B cell (primary cell): ENCODE measurements around the gene MAP1S.

Experiments used
- EZH2 ChIP-seq: IDR thresholded peaks from 2 replicates; pipeline ENCODE4 v1.6.1; 2012; ENCODE audit warnings: borderline replicate concordance, low read depth, mild to moderate bottlenecking, moderate library complexity, low read length; ENCODE audit not compliant: insufficient read depth, poor library complexity, severe bottlenecking
- TF ChIP-seq, protein P1 (sequence below): fragments of 200-600 bp; IDR thresholded peaks from one replicate; pipeline ENCODE4 v1.8.0; 2022; ENCODE audit warnings: antibody characterized with exemption, mild to moderate bottlenecking

DNA sequence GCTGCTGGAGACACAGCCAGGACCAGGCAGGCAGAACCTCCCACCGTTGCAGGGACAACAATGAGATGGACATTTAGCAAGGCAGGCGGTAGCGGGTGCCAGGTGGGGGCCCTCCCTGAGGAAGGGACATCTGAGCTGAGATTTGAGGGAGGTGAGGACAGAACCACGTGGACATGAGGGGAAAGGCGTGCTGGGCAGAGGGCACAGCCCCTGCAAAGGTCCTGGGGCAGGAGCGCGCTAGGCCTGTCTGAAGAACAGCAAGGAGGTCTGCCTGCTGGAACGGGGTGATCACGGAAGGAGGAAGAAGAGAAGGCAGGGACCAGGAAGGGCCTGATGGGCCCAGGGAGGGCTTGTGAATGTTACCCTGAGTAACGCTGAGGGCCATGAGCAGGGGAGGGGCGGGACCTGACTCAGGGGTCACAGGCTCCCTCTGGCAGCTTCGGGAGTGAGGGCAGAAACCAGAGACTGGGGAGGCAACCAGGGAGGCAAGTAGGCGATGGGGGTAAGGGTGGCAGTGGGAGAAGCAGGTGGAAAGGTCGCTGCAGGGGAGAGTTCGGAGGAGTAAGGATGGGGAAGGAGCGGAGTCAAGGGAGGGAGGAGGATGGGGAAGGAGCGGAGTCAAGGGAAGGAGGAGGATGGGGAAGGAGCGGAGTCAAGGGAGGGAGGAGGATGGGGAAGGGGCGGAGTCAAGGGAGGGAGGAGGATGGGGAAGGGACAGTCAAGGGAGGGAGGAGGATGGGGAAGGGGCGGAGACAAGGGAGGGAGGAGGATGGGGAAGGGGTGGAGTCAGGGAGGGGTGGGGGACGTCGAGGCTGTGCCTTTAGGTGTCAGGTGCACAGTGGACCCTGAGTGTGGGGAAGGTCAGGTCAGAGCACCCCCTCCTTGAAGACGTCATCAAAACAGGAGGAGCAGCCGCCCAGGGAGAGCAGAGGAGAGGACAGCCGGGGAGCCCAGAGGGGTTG, 60.0 kb downstream of the MAP1S start:
- no peak for TF ChIP-seq EZH2
- TF ChIP-seq, protein P1, sequence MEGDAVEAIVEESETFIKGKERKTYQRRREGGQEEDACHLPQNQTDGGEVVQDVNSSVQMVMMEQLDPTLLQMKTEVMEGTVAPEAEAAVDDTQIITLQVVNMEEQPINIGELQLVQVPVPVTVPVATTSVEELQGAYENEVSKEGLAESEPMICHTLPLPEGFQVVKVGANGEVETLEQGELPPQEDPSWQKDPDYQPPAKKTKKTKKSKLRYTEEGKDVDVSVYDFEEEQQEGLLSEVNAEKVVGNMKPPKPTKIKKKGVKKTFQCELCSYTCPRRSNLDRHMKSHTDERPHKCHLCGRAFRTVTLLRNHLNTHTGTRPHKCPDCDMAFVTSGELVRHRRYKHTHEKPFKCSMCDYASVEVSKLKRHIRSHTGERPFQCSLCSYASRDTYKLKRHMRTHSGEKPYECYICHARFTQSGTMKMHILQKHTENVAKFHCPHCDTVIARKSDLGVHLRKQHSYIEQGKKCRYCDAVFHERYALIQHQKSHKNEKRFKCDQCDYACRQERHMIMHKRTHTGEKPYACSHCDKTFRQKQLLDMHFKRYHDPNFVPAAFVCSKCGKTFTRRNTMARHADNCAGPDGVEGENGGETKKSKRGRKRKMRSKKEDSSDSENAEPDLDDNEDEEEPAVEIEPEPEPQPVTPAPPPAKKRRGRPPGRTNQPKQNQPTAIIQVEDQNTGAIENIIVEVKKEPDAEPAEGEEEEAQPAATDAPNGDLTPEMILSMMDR: no peak
